Posterior cingulate gyrus (tissue), 11 donors: ENCODE data around the gene PRRC2B.
A peak's percentile ranks its signal among the peaks of the same experiment; 100 is the strongest.
"Not testable (repeated sequence)": the region's sequence is repeated elsewhere in the genome, so short reads cannot be mapped to it uniquely, and the experiment has no call there.

Experiments
- DNase-seq, 10 donors: peaks; one replicate each; pipeline versions ENCODE4 v3.0.0 to v3.0.0-alpha.2; 2020 to 2021; ENCODE audit warnings: mixed read lengths in 3 of 10
- intact Hi-C: fragments of 100-400 bp; cut with DNase I; formaldehyde crosslinking; loops from one replicate; pipeline ENCODE4 v1.15.1; 2023

The PRRC2B gene

DNA sequence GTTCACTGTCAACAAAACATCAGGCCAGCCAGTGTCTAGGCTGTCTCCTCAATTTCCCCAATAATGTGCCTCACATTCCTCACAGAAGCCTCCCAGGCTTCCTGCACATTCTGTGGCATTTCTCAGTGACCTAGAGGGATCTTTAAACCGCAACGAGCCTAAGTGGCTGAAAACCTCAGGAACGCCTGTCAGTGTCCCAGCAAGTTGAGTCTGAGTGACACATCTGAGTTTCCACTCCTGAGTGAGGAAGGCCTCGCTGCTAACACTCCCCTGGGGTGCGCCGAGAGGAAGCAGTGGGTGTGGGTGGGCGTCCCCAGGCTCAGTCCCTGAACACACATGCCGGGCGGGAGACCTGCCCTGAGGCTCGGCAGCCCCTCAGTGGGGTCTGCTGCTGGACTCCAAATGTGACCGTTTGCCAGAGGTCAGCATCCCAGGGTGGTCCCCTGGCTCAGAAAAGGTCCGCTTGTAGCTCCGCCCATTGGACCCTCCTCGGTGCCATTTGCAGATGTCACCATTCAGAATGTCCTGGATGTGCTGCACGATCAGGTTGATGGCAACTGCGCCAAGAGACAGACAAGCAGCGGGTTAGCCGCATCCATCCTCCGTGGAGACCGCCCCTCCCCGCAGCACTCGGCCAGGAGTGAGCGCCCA lies 130.9 kb downstream of the PRRC2B start:
- intact Hi-C loops, result no loop called here
- DNase-seq, result no peak

DNA sequence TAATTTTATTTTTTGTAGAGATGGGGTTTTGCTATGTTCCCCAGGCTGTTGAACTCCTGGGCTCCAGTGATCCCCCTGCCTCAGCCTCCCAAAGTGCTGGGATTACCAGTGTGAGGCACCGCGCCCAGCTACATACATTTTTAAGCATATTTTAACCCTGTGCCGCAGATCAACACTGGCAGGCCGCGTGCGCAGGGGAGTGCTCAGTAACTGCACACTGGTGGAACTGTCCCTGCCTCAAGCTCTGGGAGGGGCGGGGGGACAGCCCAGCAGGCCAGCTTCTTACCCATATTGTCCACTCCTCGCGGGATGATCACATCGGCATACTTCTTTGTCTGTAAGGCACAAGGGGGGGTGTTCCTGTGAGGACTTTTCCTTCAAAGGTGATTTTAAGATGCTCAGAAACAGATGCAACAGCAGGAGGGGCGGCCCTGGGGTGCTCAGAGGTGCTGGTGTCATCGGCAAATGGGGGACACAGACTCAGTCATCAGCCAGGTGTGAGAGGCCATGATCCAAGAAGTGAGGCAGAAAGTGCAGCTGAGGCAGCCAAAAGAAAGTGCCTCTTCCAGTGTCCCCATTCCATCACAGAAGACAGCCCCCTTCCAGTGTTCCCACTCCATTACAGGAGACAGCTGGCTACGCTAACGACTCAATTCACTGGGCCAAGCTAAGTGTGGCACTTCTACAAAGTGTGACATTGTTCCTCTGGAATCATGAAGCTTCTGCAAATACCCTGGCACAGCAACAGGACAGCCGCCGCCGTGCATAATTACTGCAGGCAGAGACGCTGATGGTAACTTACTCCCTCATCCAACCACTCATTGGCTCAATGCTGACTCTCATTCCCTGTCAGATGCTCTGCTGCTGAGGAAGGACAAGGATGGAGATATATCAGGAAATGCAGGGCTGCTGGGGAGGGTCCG lies 132.0 kb downstream of the PRRC2B start:
- intact Hi-C loops, result no loop called here
- peak; percentile 57 to 97 (median 77) for DNase-seq

- DNase-seq, result peak in 1 of 10 donors; percentile 24
- intact Hi-C loops, result no loop called here
Observed at GRCh38 chr9:131528186-131528585, 134.3 kb downstream of the PRRC2B start.

DNA sequence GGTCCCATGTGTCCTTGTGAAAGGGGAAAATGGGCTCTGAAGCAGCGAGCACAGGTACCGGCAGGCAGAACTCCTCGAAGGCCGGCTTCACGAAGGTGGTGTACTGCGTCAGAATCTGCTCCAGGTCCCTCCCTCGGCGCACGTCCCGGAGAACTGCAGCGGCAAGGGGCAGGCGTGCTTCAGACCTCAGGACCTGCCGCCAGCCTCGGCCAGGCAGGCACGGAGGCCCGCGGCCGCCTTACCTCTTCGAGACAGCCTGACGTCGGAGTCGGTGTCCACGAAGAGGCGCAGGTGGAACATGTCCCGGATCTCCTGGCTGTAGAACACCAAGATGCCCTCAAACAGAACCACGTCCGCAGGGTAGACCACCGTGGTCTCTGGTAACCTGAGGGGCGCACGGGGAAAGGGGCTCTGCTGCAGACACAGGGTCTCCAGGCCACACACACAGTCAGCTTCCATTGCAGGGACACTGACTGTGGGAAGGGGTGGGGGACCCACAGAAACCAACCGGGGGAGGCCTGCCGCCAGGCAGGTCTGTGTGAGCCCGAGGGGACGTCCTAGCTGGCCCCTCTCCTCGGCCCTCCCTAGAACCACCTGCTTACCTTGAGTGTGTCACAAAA lies 135.1 kb downstream of the PRRC2B start:
- intact Hi-C loops, result no loop called here
- peak in 1 of 10 donors; percentile 37 for DNase-seq

DNA sequence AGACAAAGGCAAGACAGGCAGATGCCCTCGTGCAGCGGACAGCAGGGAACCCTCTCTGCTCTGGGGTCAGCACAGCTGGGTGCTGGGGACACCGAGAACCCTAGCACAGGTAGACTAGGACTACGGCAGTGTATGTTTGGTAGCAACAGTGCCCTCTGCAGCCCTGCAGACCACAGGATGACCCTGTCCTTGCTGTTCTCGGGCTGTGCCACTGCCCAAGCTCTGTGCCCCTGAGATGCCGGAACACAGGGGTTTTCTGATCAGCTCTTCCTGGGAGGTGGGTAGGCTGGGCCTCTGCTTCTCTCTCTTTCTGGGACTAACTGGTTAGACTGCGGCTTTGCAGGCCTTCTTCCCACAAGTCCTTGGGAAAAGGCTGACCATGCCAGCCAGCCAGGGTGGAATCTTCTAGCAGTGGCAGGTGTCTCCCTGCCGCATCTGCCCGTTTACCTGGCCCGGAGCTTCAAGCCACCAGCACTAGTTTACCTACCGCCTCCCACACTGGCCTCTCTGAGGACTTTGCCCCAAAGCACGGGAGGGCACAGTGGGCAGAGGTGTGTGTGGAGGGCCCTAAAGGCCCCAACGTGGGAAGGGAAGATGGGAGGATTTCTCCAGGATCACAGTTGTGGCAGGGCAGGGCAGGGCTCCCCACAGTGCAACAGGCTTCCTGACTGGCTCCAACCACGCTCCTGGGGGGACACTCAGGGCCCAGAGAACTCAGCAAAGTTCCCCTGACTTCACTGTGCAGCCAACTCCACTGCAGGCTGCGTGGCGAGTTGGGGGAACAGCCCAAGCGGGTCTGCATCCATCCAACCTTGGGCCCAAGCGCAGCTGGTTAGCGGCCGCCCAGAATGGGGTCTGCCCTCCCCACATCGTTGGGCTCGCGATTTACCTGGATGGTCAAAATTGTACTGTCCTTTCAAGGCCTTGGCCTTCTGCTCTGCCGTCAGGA lies 136.0 kb downstream of the PRRC2B start:
- DNase-seq, result peak in 1 of 10 donors; percentile 63
- intact Hi-C loops, result loop anchor here (2.0 kb wide), 1 partner anchor 27 kb away; the partner anchor contains the start of gene POMT1

DNA sequence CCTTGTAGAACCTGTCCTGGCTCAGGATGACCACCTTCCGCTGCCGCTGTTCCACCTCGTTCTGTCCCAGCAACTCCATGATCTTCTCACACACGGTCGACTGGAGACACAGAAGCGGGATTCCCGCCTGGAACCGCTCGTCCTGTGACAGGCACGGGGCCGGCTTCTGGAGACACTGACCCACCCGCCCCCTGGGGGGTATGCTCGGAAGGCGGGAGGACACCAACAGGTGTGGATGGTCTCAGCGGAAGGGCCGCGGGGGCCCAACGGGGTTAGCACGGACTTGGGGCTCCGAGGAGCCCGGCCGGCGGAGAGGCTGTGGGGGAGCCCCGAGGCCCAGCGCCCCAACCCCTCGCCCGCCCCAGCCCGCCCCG lies 136.6 kb downstream of the PRRC2B start:
- DNase-seq, result no peak
- intact Hi-C loops, result loop anchor here (2.0 kb wide), 1 partner anchor 28 kb away; the partner anchor contains the start of gene POMT1

- intact Hi-C loops, result loop anchor here (2.0 kb wide), 1 partner anchor 28 kb away; the partner anchor contains the start of gene POMT1
- peak; percentile 50 to 95 (median 70) for DNase-seq
Observed at GRCh38 chr9:131530920-131531832, 137.3 kb downstream of the PRRC2B start, which contains the start of gene UCK1. Gene UCK1, minus strand, starts transcription at chr9:131531263. Its CDS starts 89 bp downstream, at chr9:131531174.

GRCh38 chr9:131534721-131535237 lies 140.9 kb downstream of the PRRC2B start:
- intact Hi-C loops, result no loop called here
- DNase-seq, result no peak

DNA sequence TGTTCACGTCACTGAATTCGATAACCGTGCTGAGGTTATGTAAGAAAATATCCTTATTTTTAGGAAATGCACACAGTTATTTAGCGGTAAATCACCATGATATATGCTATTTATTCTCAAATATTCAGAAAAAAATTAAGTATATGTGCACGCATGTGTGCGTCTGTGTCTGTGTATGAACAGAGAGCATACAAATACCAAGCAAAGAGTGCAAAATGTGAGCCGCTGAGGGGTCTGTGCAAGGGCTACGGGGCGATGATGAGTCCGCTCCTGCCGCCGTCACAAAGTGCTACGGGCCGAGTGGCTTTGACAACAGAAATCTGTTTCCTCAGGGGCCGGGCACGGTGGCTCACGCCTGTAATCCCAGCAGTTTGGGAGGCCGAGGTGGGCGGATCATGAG lies 144.1 kb downstream of the PRRC2B start:
- peak in 2 of 10 donors; percentile 32 to 56 for DNase-seq
- intact Hi-C loops, result no loop called here

GRCh38 chr9:131539223-131539923 lies 145.5 kb downstream of the PRRC2B start:
- intact Hi-C loops, result no loop called here
- peak in 1 of 10 donors; percentile 22 for DNase-seq

DNA sequence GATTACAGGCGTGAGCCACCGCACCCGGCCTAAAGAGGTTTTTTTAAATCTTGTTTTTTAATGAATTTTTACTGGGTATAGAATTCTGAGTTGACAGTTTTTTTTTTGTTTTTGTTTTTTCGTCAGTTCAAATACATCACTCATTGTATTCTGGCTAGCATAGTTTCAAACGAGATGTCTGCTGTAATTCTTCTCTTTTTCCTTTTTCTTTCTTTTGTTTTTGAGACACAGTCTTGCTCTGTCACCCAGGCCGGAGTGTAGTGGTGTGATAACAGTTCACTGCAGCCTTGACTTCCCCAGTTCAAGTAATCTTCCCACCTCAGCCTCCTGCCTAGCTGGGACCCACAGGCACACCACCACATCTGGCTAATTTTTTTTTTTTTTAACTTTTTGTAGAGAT lies 149.3 kb downstream of the PRRC2B start:
- intact Hi-C loops, result no loop called here
- DNase-seq, result no peak

GRCh38 chr9:131545003-131545785 lies 151.3 kb downstream of the PRRC2B start, which contains the start of gene PRRT1B:
Gene PRRT1B, plus strand, starts transcription at chr9:131545523. Its CDS starts 93 bp downstream, at chr9:131545616.
- intact Hi-C loops, result no loop called here
- DNase-seq, result peak in 2 of 10 donors; percentile 71 to 82

DNA sequence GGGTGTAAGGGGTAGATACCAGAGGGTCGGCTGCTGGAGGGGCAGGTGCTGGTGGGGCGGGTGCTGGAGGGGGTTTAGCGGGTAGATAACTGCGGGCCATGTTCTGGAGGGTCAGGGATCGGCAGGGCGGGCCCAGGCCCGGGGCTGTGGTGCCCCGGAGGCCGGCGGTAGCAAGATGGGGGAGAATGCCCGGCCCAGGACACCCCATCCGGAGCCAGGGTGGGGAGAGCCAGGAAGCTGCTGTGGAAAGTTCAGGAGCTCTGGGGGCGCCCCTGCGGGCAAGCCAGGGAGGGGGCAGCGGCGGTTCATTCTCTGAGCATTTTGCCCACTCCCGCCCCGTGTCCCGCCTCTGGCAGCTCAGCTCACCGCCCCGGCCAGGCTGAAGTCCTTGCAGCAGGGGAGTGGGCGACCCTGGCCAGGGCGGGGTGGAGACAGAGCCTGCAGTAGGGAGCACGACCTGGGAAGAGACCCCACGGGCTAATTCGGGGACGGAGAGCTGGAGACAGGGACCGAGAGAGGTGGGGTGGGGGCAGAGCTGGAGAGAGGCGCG lies 152.0 kb downstream of the PRRC2B start:
- intact Hi-C loops, result no loop called here
- DNase-seq, result peak in 2 of 10 donors; percentile 47 to 82

DNA sequence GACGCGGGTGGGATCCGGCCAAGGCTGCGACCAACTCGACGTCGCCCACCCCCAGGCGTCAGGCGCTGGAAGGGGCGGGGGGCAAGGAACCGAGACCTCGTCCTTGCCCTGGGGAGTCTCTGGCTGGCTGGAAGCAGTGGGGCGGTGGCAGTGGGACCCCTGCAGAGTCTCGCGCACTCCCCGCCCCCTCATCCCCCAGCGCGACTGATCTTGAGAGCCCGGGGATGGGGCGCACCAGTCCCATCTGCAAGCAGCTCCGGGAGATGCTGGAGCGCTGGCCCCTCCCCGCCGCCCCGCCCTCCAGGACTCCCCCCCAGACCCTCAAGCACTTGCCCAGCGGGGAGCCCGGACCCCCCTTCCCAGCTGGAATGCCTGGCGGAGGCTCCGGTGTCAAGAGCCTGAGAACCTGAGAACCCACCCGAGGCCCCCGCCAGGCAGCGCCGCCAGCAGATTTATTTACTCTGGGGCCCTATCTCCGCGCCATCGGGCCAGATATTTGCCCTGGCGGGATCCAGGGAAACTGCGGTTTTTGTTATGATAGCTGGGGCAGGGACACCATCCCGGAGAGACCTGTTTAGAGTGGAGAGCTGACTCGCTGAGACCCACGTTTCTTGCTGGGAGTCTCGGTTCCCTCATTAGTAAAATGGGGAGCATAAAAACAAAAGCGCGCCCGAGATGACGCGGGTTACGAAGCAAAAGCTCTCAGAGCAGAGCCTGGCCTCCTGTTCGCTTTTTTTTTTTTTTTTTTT lies 152.6 kb downstream of the PRRC2B start:
- intact Hi-C loops, result no loop called here
- DNase-seq, result peak in 3 of 10 donors; percentile 54 to 70 (median 65)

DNA sequence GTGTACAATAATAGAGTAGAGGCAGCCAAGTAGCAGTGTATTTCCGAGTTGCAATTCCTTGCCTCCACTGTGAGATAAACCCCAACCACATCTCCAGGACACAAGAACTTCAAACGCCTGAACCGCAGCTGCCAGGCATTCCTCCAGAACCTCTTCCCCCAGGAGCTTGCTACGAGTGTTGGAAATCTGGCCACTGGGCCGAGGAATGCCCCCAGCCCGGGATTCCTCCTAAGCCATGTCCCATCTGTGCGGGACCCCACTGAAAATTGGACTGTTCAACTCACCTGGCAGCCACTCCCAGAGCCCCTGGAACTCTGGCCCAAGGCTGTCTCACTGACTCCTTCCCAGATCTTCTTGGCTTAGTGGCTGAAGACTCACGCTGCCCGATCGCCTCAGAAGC lies 155.3 kb downstream of the PRRC2B start:
- intact Hi-C loops, result not testable (repeated sequence)
- peak in 2 of 10 donors; percentile 52 to 67 for DNase-seq
